GM18505 (cell line): ENCODE measurements around the gene EXT2.
A peak's percentile ranks its signal among the peaks of the same experiment; 100 is the strongest.

Experiments used
- ATAC-seq: cut with Tn5 transposase; IDR thresholded peaks from one replicate; pipeline ENCODE4 v1.9.1; 2021; ENCODE audit not compliant: unreplicated experiment
- POLR2A ChIP-seq: IDR thresholded peaks from 4 replicates; pipeline ENCODE4 v1.6.1; 2011; ENCODE audit warnings: borderline replicate concordance; ENCODE audit not compliant: insufficient read depth, insufficient read length; ENCODE audit errors: extremely low read depth

Gene EXT2

DNA sequence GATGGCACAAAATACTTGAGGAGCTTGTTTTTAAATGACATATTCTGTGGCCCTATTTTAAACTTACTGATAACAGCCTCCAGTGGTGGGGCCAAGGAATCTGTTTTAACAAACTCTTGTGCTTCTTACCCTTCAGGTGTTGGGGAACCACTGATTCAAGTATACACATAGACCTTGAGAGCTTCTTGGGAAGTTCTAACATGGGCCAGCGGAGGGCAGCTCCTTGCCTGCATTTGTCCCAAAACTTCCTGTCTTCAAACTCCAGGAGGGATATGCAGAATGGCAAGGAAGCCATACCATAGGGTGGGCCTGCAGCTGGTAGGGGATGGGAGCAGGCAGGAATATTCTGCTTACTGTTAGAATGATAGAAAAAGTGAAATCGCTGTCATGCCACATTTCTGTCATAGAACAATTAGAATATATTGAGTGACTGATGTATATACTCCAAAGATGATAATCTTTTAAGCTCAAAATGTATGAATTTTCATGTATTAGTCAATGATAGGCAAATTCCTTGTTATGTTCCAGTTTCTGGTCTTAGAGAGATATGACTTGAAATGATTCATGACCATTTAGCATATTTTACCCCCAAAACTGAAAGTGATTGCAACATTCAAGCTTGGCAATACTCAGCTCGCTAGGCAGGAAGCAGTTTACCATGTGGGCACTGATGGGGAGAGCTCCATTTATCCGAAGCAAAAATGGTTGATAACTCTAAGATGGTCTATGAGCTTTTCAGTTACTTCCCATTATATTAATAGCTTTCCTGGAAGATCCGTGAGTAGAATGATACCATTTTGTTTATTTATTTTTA lies 9.2 kb downstream of the EXT2 start:
- no peak for ATAC-seq
- TF ChIP-seq POLR2A, result no peak

DNA sequence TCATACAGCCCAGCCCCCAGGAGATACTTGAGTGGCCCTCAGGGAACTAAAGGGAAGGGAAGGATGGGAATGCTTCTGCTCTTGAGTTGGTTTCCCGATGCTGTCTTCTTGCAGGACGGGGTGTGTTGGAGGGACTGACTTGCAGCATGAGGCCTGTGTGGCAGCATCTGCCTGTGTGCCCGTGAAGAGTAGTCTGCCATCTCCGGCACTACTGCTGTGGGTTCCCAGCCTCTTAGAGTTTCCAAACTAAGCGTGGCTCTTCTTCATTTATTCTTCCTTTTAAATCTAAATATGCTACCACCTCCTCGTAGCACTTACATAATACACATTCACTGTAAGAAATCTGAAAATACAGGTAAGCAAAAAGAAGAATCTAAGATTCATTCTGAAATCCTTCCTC lies 12.8 kb downstream of the EXT2 start:
- TF ChIP-seq POLR2A, result no peak
- no peak for ATAC-seq

DNA sequence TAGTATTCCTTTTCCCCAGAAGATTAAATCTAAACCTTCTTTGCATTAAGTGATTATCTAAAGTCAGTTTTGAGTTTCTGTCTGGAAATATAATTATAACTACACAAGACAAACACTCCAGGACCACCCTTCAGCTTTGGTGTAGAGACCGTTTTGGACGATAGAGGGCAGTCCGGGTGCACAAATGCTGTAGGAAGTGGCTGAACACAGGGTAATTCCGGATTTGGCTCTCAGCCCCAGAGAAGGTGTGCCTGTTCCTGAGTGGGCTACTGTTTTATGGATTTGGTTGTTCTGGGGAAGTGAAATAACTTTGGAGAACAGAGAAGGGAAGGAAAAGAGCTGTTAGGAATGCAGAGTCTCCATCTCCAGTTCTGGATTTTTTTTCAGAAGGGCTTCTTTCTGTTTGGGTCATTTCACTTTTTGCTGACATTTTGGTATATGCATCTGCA lies 14.8 kb downstream of the EXT2 start:
- no peak for TF ChIP-seq POLR2A
- ATAC-seq, result peak; percentile 90

GRCh38 chr11:44112091-44112821 lies 16.8 kb downstream of the EXT2 start:
- no peak for TF ChIP-seq POLR2A
- ATAC-seq, result no peak

DNA sequence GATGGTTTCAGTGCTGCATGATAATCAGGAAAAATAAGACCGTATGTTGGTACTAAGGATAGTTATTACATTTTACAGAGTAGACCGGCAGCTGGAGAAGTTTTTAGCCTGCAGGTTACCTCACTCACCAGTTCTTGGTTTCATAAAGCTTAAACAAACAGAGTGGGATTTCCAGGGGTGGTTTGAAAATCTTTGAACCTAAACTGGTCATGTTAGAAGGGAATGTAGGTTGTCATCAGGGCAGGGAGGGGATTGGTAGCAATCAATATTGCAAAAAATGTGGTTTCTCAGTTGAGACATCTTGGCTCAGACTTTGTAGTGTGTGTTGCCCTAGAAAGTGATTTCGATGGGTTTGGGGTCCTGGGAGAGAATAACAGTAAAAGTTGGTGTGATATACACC lies 17.5 kb downstream of the EXT2 start:
- no peak for ATAC-seq
- TF ChIP-seq POLR2A, result no peak

DNA sequence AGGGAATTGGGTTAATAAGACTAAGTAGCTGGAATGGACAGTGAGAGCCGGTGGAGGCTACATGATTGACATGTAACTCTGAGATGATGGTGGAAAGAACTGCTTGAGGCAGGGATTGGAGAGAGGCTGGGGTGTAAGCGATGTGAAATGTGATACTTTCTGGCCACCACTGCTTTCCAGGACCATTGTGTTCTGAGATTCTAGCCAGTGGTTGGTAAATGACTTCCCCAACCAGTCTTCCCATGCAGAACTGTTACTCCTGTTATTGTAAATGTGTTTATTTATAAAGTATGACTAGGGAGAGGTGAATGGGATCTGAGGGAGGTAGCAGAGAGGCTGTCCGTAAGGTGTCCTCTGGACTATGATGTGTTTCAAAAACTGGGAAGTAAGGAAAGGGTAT lies 18.1 kb downstream of the EXT2 start:
- TF ChIP-seq POLR2A, result no peak
- ATAC-seq, result no peak

DNA sequence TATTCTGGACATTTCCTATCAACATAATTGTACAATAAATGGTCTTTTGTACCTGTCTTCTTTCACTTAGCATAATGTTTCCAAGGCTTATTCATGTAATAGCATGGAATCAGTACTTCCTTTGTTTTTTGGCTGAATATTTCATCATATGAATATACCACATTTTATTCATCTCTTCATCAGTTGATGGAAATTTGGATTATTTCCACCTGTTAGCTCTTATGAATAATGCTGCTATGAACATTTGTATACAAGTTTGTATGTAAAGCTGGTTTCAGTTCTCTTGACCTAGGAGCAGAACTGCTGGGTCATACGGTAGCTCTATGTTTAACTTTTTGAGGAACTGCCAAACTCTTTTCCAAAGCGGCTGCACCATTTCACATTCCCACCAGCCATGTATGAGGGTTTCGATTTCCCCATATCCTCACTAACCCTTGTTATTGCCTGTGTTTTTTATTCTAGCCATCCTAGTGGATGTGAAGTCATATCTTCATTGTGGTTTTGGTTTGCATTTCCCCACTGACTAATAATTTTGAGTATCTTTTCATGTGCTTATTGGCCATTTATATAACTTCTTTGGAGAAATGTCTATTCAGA lies 20.9 kb downstream of the EXT2 start:
- no peak for TF ChIP-seq POLR2A
- no peak for ATAC-seq

- TF ChIP-seq POLR2A, result no peak
- ATAC-seq, result no peak
These were observed 24.7 kb downstream of the EXT2 start for GRCh38 chr11:44120169-44120568.

DNA sequence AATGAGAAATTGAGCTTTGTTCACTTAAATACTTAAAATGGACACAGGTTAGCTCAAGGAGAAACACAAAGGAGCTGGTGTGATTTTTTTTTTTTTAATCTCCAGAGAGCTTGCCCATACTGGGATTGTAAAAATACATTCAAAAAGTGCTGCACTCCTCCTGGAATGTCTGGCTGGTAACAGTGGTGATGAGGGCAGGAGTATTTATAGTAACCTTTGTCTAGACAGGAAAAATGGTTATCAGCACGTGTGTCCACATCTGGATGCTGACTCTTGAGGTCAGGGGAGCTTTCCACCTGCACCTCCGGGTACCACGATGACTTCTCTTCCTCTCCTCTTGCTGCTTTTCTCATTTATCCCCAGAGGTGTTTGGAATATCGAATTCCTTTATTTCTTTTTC lies 30.1 kb downstream of the EXT2 start:
- TF ChIP-seq POLR2A, result no peak
- ATAC-seq, result no peak

DNA sequence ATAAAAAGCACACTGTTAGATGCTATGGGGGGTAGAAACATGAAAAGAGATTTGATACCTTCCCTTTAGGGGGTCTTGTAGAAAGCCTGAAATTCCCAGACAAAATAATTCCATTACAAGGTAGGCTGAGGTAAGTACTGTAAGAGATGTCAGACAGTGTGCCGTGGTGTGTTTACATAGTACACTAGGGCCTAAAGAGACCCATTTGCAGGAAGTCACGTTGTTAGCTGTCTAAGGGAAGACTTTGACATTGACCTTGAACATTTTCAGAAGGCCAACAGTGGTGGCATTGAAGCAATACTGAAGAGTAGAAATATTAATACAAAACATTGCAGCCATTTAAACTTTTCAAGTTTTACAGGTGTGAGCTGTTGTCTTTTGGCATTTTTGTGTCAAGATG lies 30.8 kb downstream of the EXT2 start:
- no peak for TF ChIP-seq POLR2A
- ATAC-seq, result no peak

DNA sequence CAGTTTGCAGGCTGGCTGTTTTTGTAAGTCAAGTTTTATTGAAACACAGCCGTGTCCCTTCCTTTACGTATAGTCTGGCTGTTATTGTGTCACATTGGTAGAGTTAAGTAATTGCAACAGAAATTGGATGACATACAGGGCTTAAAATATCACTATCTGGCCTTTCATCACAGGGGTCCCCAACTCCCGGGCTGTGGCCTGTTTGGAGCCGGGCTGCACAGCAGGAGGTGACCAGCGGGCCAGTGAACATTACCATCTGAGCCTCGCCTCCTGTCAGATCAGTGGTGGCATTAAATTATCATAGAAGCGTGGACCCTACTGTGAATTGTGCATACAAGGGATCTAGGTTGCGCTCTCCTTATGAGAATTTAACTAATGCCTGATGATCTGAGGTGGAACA lies 31.7 kb downstream of the EXT2 start:
- TF ChIP-seq POLR2A, result no peak
- ATAC-seq, result no peak

GRCh38 chr11:44128729-44129128 lies 33.3 kb downstream of the EXT2 start:
- no peak for ATAC-seq
- TF ChIP-seq POLR2A, result no peak

DNA sequence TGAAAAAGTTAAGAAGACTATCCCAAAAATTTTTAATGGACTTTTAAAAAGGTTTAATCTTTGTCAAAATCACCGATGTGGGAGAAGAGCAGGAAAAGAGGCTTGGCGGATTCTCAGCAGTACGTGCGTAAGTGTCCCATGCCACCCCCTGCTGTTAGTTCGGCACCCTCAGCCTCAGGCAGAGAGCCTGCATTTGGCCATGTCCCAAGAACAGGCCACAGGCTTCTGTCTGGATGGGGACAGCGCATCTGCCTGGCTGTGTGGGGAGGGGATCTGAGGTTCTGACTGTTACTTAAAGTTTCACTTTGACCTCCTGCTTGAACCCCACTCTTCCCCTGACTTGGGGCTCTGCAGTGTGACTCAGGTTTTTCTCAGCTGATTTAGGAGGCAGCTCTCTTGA lies 35.3 kb downstream of the EXT2 start:
- ATAC-seq, result no peak

More for the DNA sequence above, 35.3 kb downstream of the EXT2 start:
- no peak for TF ChIP-seq POLR2A
